PC-9 (cell line): ENCODE measurements around the gene ARGFX. TPM values are rescaled to one million over a fixed set of nuclear protein-coding genes. Genes with fewer than 3 reads are reported as not detected.

Source experiments
- BruUV-seq: library from RNA; stranded (reverse); fragments of 400-500 nt; replicated peaks from 2 replicates; lab custom pipeline; 2021; lab: Mats Ljungman, UMichigan
- CTCF ChIA-PET: fragments of 300-600 bp; sonication (Branson Sonifier 250); formaldehyde crosslinking; loops from one replicate; lab custom pipeline; 2022; ENCODE audit warnings: antibody characterized with exemption; lab: Charles Lee
- POLR2A ChIA-PET: fragments of 300-600 bp; sonication (Branson Sonifier 250); formaldehyde crosslinking; loops from one replicate; lab custom pipeline; 2022; ENCODE audit warnings: antibody characterized with exemption; ENCODE audit not compliant: unreplicated experiment; lab: Charles Lee
- DNase-seq, 2 experiments: peaks; one replicate each; pipeline versions ENCODE4 v3.0.0 to v3.0.0-alpha.2; 2015 to 2022; ENCODE audit warnings: mixed read lengths in 1 of 2
- H2AFZ ChIP-seq: fragments of 200-600 bp; sonication (generic); 2 replicates; pipeline ENCODE4 v1.8.1; 2017; ENCODE audit warnings: antibody characterized with exemption
- H3F3A ChIP-seq: fragments of 200-600 bp; sonication (generic); 2 replicates; pipeline ENCODE4 v1.8.1; 2017; ENCODE audit warnings: antibody characterized with exemption, mild to moderate bottlenecking, low read depth; ENCODE audit not compliant: insufficient read depth
- H3K27ac ChIP-seq: fragments of 200-600 bp; sonication (generic); 2 replicates; pipeline ENCODE4 v1.6.1; 2016; ENCODE audit warnings: mixed run types
- H3K27me3 ChIP-seq: fragments of 200-600 bp; sonication (generic); 2 replicates; pipeline ENCODE4 v1.6.1; 2016; ENCODE audit warnings: low read depth, mixed run types; ENCODE audit not compliant: insufficient read depth
- H3K36me3 ChIP-seq: fragments of 200-600 bp; sonication (generic); 2 replicates; pipeline ENCODE4 v1.6.1; 2016; ENCODE audit warnings: low read depth, mixed run types
- H3K4me1 ChIP-seq: fragments of 200-600 bp; sonication (generic); replicated peaks from 2 replicates; pipeline ENCODE4 v1.6.1; 2016; ENCODE audit warnings: mixed run types; ENCODE audit not compliant: insufficient read depth
- H3K4me2 ChIP-seq: fragments of 200-600 bp; sonication (generic); 2 replicates; pipeline ENCODE4 v1.6.1; 2017; ENCODE audit warnings: mixed run types
- H3K4me3 ChIP-seq: fragments of 200-600 bp; sonication (generic); 2 replicates; pipeline ENCODE4 v1.6.1; 2016; ENCODE audit warnings: mixed run types
- H3K79me2 ChIP-seq: fragments of 200-600 bp; sonication (generic); 2 replicates; pipeline ENCODE4 v1.6.1; 2017; ENCODE audit warnings: low read depth, mixed run types
- H3K9me2 ChIP-seq: fragments of 200-600 bp; sonication (generic); 2 replicates; pipeline ENCODE4 v1.8.1; 2017; ENCODE audit warnings: mild to moderate bottlenecking; ENCODE audit not compliant: insufficient read depth
- H3K9me3 ChIP-seq: fragments of 200-600 bp; sonication (generic); 2 replicates; pipeline ENCODE4 v1.8.1; 2016; ENCODE audit warnings: low read depth; ENCODE audit not compliant: insufficient read depth
- H4K20me1 ChIP-seq: fragments of 200-600 bp; sonication (generic); 2 replicates; pipeline ENCODE4 v1.8.1; 2017; ENCODE audit not compliant: insufficient read depth
- CTCF ChIP-seq: fragments of 200-600 bp; sonication (generic); conservative IDR thresholded peaks from 2 replicates; pipeline ENCODE4 v1.6.1; 2017; ENCODE audit warnings: mixed run types, antibody characterized with exemption, mild to moderate bottlenecking, moderate library complexity
- EZH2 ChIP-seq: fragments of 200-600 bp; sonication (generic); IDR thresholded peaks from 2 replicates; pipeline ENCODE4 v1.8.0; 2017; ENCODE audit warnings: antibody characterized with exemption, low read depth
- intact Hi-C: fragments of 100-400 bp; cut with micrococcal nuclease; formaldehyde crosslinking; loops from one replicate; pipeline ENCODE4 v1.10.0; 2022; ENCODE audit not compliant: unreplicated experiment
- total RNA-seq: library from RNA; stranded (reverse); gene quantifications from 2 replicates; pipeline ENCODE4 v1.2.3, GENCODE V29; 2021

The ARGFX gene
- total RNA-seq, 1 experiment from 2014 or later = not detected

DNA sequence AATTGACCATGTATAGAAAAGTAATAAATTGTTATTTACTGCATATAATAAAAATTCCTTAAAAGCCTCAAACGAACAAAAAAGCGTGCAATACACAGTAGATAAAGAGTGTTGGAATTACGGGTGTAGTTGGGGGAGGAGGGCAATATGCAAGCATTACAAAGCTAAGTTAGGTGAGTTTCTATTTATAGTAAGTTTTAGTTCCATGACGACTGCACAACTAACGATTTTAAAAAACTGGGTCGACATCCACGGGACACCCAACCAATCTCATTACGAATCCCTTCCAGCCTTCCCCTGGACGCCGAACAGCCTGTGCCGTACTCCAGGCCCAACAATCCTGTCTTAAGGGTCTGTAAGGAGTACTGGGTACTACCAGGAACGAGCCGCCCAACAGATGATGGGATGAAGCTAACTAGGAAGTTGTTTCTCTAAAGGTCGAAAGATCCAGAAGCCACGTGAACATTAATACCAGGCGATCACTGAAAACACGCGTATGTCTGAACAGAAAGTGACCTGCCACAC lies 22.6 kb upstream of the ARGFX start:
- Histone ChIP-seq H3K4me3 (peak overlapping the region; percentile 62), H3K9me3 (no peaks in the 10 kb centered on the region), H3K27me3 (no peaks in the 10 kb centered on the region), H3K27ac (no peak overlapping the region), H3K4me1 (peaks cover 8% of the 10 kb centered on the region; the same call in 1 of the 2 replicates), H3K9me2 (no peaks in the 10 kb centered on the region), H4K20me1 (no peaks in the 10 kb centered on the region), H3K4me2 (peak overlapping the region; percentile 97), H3F3A (no peaks in the 10 kb centered on the region), H3K79me2 (peaks cover 23% of the 10 kb centered on the region), H3K36me3 (no peaks in the 10 kb centered on the region), H2AFZ (peak overlapping the region; percentile 99)
- intact Hi-C loops = loop anchor here (5.0 to 10.0 kb wide), 4 partner anchors 837 to 1720 kb away; partner anchors contain the start of genes FAM162A, MIX23, PARP14 and SEMA5B
- no TSS peak for BruUV-seq
- no peak for DNase-seq
- TF ChIP-seq CTCF = no peak
- no peak for TF ChIP-seq EZH2
- ChIA-PET POLR2A (no interaction called here), CTCF (interaction anchor here (0.5 kb wide), 1 partner anchor 803 kb away, joined by 8 read pairs; no protein-coding TSS in a partner anchor)

DNA sequence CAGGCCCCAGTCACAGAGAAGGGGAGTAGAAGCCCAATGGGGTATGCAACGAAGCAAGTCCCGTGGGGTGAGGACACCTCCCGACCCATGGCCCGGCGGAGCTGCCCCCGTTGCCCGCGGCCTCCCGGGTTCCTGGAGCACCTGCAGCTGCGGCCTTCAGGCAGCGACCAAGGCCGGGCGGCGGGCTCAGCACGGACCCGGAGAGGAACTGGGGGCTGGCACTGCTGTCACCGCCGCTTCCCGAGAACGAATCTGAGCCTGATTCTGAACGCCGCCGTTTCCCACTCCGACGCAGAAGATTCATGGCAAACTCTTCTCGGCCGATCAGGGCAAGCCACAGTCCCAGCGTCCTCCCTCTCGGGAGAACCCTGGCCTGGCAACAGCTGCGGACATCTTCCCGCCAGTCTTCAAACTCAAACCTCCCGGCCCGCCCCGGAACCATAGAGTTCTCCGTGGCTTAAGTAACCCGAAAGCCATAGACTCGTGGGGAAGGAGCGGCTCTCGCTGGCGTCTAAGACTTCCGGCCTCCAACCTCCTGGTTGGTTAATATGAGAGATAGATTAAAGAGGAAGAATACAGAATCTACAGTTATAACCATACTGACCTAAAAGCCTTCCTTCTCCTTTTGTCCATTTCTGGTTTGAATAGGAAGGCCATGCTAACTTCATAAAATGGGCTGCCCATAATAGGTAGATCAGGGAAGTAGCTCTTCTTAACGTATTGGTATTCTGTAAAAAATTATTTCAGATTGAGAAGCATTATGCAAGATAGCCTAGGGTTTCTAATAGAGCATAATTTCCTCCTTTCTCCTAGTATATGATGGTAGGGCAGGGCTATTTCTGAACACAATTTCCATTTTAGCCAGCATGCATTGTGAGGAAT lies 21.9 kb upstream of the ARGFX start, which contains the start of gene POLQ:
Gene POLQ, minus strand, starts transcription at position 415 of the 882 bp plus-strand sequence. Its CDS starts 111 bp downstream, at position 304.
- no peaks in the 10 kb centered on the region for H3K9me3 ChIP-seq
- DNase-seq = peak; percentile 85 to 88
- peak within 1 kb of the TSS; percentile 24; the same call in 1 of the 2 replicates for H3K27ac ChIP-seq
- H2AFZ ChIP-seq = peak within 1 kb of the TSS; percentile 99
- H4K20me1 ChIP-seq = no peaks in the 10 kb centered on the region
- H3F3A ChIP-seq = no peaks in the 10 kb centered on the region
- H3K79me2 ChIP-seq = peaks cover 23% of the 10 kb centered on the region
- TF ChIP-seq EZH2 (no peak), CTCF (no peak)
- H3K27me3 ChIP-seq = no peaks in the 10 kb centered on the region
- H3K4me2 ChIP-seq = peak within 1 kb of the TSS; percentile 97
- H3K4me1 ChIP-seq = peaks cover 8% of the 10 kb centered on the region; the same call in 1 of the 2 replicates
- peak within 1 kb of the TSS; percentile 62 for H3K4me3 ChIP-seq
- intact Hi-C loops = loop anchor here (1.0 to 10.0 kb wide), 9 partner anchors 449 to 1719 kb away; partner anchors contain the start of genes FAM162A, MIX23, PARP14 and SEMA5B
- BruUV-seq = TSS peak; percentile 72
- H3K9me2 ChIP-seq = no peaks in the 10 kb centered on the region
- no peaks in the 10 kb centered on the region for H3K36me3 ChIP-seq
- ChIA-PET CTCF (interaction anchor here (0.5 to 0.9 kb wide), 4 partner anchors 204 to 838 kb away, joined by 3 to 8 read pairs (median 4); partner anchors contain the start of genes FAM162A and GOLGB1), POLR2A (interaction anchor here (0.7 kb wide), 1 partner anchor 464 kb away, joined by 6 read pairs; no protein-coding TSS in a partner anchor)

- TF ChIP-seq CTCF (no peak), EZH2 (no peak)
- Histone ChIP-seq H3K27ac (no peak overlapping the region), H3K4me2 (no peak overlapping the region), H3K9me3 (no peaks in the 10 kb centered on the region), H3K4me3 (no peak overlapping the region), H3K4me1 (no peaks in the 10 kb centered on the region), H3F3A (no peaks in the 10 kb centered on the region), H3K9me2 (no peaks in the 10 kb centered on the region), H3K79me2 (no peaks in the 10 kb centered on the region), H4K20me1 (no peaks in the 10 kb centered on the region), H2AFZ (no peak overlapping the region), H3K36me3 (no peaks in the 10 kb centered on the region), H3K27me3 (no peaks in the 10 kb centered on the region)
- intact Hi-C loops = no loop called here
- CTCF ChIA-PET = no interaction called here
- DNase-seq = no peak
- POLR2A ChIA-PET = no interaction called here
- BruUV-seq = no TSS peak
Measured at GRCh38 chr3:121552379-121552778, 15.4 kb upstream of the ARGFX start.
